PFSK-1 (cell line): Measurements from ENCODE around the gene MTERF4.

ENCODE experiments used
- FOXP2 ChIP-seq: optimal IDR thresholded peaks from 2 replicates; pipeline ENCODE3; 2011; ENCODE audit warnings: borderline replicate concordance, control low read depth, inconsistent platforms; ENCODE audit not compliant: insufficient read depth; ENCODE audit errors: extremely low read length, extremely low read depth
- POLR2AphosphoS5 ChIP-seq: IDR thresholded peaks from 2 replicates; pipeline ENCODE4 v1.6.1; 2012; ENCODE audit warnings: low read depth, mild to moderate bottlenecking, control low read depth, low read length, moderate library complexity
- REST ChIP-seq, 2 experiments: IDR thresholded peaks; 2 replicates each; pipeline versions ENCODE4 v1.6.1 to v1.8.0; 2011 to 2012; ENCODE audit warnings: low read depth in 2 of 2, low read length in 2 of 2, control low read depth in 1 of 2, inconsistent platforms in 1 of 2, mild to moderate bottlenecking in 1 of 2, moderate library complexity in 1 of 2; ENCODE audit not compliant: insufficient read depth in 1 of 2
- SIN3A ChIP-seq: IDR thresholded peaks from 2 replicates; pipeline ENCODE4 v1.6.1; 2012; ENCODE audit warnings: mild to moderate bottlenecking, low read length, moderate library complexity, borderline replicate concordance; ENCODE audit not compliant: insufficient read depth
- TAF1 ChIP-seq: IDR thresholded peaks from 2 replicates; pipeline ENCODE4 v1.6.1; 2012; ENCODE audit warnings: low read length, control low read depth, borderline replicate concordance; ENCODE audit not compliant: insufficient read depth

The MTERF4 gene

GRCh38 chr2:241136191-241136590 lies 34.1 kb upstream of the MTERF4 start:
- TF ChIP-seq FOXP2 (no peak), TAF1 (no peak), REST (IDR thresholded peaks at IDR 0.05; ENCODE audit: insufficient read depth in 1 of 2, low read depth in 2 of 2, low read length in 2 of 2) (no peak), POLR2AphosphoS5 (no peak), SIN3A (no peak)

GRCh38 chr2:241135737-241136136 lies 33.6 kb upstream of the MTERF4 start:
- no peak for TF ChIP-seq FOXP2
- no peak for TF ChIP-seq REST (IDR thresholded peaks at IDR 0.05; ENCODE audit: insufficient read depth in 1 of 2, low read depth in 2 of 2, low read length in 2 of 2)
- TF ChIP-seq TAF1: no peak
- no peak for TF ChIP-seq POLR2AphosphoS5
- TF ChIP-seq SIN3A: no peak

GRCh38 chr2:241134711-241135110 lies 32.6 kb upstream of the MTERF4 start:
- TF ChIP-seq SIN3A (no peak), REST (IDR thresholded peaks at IDR 0.05; ENCODE audit: insufficient read depth in 1 of 2, low read depth in 2 of 2, low read length in 2 of 2) (no peak), TAF1 (no peak), FOXP2 (no peak), POLR2AphosphoS5 (no peak)

- TF ChIP-seq POLR2AphosphoS5 (no peak), FOXP2 (no peak)
Observed at GRCh38 chr2:241133436-241133820, 31.3 kb upstream of the MTERF4 start.

- TF ChIP-seq SIN3A (no peak), FOXP2 (no peak), TAF1 (no peak), REST (IDR thresholded peaks at IDR 0.05; ENCODE audit: insufficient read depth in 1 of 2, low read depth in 2 of 2, low read length in 2 of 2) (no peak), POLR2AphosphoS5 (no peak)
Observed at GRCh38 chr2:241132538-241133435, 30.7 kb upstream of the MTERF4 start.
